Parathyroid adenoma (tissue), 2 donors: ENCODE results near the gene OXCT1.

Source experiments
- H2AFZ ChIP-seq: fragments of 300-600 bp; sonication (generic); one replicate; pipeline ENCODE4 v1.7.0; 2017; ENCODE audit warnings: antibody characterized with exemption, mild to moderate bottlenecking
- H3K27ac ChIP-seq: fragments of 300-600 bp; sonication (generic); one replicate; pipeline ENCODE4 v1.7.0; 2017
- H3K27me3 ChIP-seq: fragments of 300-600 bp; sonication (generic); one replicate; pipeline ENCODE4 v1.7.0; 2017; ENCODE audit warnings: low read length; ENCODE audit not compliant: control insufficient read depth, insufficient read depth
- H3K36me3 ChIP-seq: fragments of 300-600 bp; sonication (generic); one replicate; pipeline ENCODE4 v1.7.0; 2017; ENCODE audit warnings: low read length; ENCODE audit not compliant: control insufficient read depth, insufficient read depth
- H3K4me1 ChIP-seq: fragments of 300-600 bp; sonication (generic); one replicate; pipeline ENCODE4 v1.7.0; 2017; ENCODE audit warnings: control low read depth
- H3K4me2 ChIP-seq: fragments of 300-600 bp; sonication (generic); one replicate; pipeline ENCODE4 v1.7.0; 2017; ENCODE audit warnings: low read length
- H3K4me3 ChIP-seq: fragments of 300-600 bp; sonication (generic); one replicate; pipeline ENCODE4 v1.7.0; 2017; ENCODE audit warnings: low read depth, low read length
- H3K79me2 ChIP-seq: fragments of 300-600 bp; sonication (generic); one replicate; pipeline ENCODE4 v1.7.0; 2017; ENCODE audit warnings: control low read depth
- H3K9ac ChIP-seq: fragments of 300-600 bp; sonication (generic); one replicate; pipeline ENCODE4 v1.7.0; 2017; ENCODE audit warnings: mild to moderate bottlenecking
- H3K9me3 ChIP-seq: fragments of 300-600 bp; sonication (generic); one replicate; pipeline ENCODE4 v1.7.0; 2017; ENCODE audit warnings: low read length; ENCODE audit not compliant: control insufficient read depth
- TF ChIP-seq, protein P1 (sequence below): fragments of 300-600 bp; sonication (generic); IDR thresholded peaks from one replicate; pipeline ENCODE4 v1.7.0; 2017; ENCODE audit warnings: antibody characterized with exemption, mild to moderate bottlenecking
- donor health status: primary hyperparathyroidism.

OXCT1 gene

DNA sequence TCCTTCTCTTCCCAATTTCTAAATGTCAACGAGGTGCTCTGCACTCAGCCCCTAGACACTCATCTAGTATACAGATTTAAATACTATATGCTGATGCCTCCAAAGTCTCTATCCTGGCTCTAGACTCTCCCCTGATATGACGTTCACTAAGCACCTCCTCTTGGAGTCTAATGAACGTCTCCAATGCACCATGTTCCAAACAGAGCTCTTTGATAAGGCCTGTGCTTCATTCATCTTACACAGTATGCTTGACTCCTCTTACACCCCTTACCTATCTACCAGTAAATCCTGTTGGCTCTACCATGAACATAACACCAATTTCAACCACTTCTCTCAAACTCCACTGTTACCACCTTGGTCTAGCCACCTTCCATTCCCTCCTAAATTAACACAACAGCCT lies 25.7 kb downstream of the OXCT1 start:
- Histone ChIP-seq H3K9me3 (no peaks in the 10 kb centered on the region), H3K4me1 (no peaks in the 10 kb centered on the region), H3K27me3 (no peaks in the 10 kb centered on the region), H3K9ac (no peak overlapping the region), H3K4me3 (no peak overlapping the region), H3K4me2 (no peak overlapping the region), H3K79me2 (no peaks in the 10 kb centered on the region), H2AFZ (no peak overlapping the region), H3K36me3 (no peaks in the 10 kb centered on the region), H3K27ac (no peak overlapping the region)
- TF ChIP-seq, protein P1, sequence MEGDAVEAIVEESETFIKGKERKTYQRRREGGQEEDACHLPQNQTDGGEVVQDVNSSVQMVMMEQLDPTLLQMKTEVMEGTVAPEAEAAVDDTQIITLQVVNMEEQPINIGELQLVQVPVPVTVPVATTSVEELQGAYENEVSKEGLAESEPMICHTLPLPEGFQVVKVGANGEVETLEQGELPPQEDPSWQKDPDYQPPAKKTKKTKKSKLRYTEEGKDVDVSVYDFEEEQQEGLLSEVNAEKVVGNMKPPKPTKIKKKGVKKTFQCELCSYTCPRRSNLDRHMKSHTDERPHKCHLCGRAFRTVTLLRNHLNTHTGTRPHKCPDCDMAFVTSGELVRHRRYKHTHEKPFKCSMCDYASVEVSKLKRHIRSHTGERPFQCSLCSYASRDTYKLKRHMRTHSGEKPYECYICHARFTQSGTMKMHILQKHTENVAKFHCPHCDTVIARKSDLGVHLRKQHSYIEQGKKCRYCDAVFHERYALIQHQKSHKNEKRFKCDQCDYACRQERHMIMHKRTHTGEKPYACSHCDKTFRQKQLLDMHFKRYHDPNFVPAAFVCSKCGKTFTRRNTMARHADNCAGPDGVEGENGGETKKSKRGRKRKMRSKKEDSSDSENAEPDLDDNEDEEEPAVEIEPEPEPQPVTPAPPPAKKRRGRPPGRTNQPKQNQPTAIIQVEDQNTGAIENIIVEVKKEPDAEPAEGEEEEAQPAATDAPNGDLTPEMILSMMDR, result no peak

DNA sequence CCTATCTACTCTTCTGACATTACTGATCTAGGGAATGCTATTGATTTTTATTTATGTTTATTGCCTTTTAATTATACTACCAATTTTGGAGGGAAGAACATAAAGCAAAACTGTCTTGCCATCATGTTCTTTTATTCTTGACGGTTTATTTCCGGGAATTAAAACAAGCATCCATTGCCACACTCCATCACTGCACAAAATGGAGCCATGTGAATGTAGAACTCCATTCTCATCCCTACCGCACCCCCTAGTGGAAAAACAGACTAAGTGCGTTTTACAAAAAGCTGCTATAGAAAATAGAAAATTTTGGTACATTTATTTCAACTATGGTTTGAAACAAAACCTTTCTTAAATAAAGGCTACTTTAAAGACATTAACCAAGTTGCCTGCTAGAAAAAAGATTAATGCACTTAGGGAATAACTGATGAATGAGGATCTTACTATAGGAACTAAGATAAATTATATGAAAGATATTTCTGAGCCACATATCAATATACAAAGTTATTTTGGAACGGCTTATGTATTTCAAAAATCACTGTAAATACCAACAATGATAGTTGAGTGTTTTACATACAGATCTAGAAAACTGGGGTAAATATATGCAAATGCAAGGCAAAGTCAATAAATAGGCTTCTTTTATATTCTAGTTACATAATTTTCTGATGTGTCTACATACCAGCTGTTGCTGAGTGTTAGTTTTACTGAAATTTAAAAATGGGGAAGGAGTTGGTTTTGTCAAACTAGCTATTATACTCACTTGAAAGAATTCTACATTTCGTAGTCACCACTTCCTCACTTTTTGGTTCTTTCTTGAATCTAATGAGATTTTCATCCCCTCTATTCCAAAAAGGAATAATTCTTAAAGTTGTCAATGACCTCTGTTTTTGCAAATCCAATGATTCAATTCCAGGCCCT lies 26.5 kb downstream of the OXCT1 start:
- Histone ChIP-seq H3K27ac (no peak overlapping the region), H3K79me2 (no peaks in the 10 kb centered on the region), H3K4me3 (no peak overlapping the region), H3K9ac (no peak overlapping the region), H3K27me3 (no peaks in the 10 kb centered on the region), H3K9me3 (no peaks in the 10 kb centered on the region), H3K36me3 (no peaks in the 10 kb centered on the region), H3K4me2 (no peak overlapping the region), H3K4me1 (no peaks in the 10 kb centered on the region), H2AFZ (peak overlapping the region; percentile 45)
- TF ChIP-seq, protein P1, result peak; percentile 75

DNA sequence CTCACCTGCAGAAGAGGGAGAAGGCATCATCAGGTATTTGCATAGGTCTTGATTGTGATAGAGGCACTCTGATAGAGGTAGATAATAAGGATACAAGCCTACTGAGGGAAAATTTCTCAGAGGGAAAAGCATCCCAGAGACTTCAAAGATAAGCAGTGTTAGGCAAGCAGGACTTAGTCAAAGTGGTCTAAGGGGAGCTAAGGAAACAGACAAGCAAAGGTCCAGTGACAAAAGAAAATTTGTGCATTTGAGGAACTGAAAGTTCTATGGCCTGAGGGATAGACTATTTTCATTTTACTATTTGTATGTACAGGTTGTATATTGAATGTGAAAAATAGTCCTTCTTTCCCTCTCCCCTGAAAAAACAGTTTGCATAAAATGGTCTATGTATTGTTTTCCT lies 27.4 kb downstream of the OXCT1 start:
- H3K9me3 ChIP-seq, result no peaks in the 10 kb centered on the region
- H3K36me3 ChIP-seq, result no peaks in the 10 kb centered on the region
- no peaks in the 10 kb centered on the region for H3K27me3 ChIP-seq
- H2AFZ ChIP-seq, result no peak overlapping the region
- no peak overlapping the region for H3K4me3 ChIP-seq
- TF ChIP-seq, protein P1, result no peak
- H3K79me2 ChIP-seq, result no peaks in the 10 kb centered on the region
- no peaks in the 10 kb centered on the region for H3K4me1 ChIP-seq
- no peak overlapping the region for H3K27ac ChIP-seq
- no peak overlapping the region for H3K9ac ChIP-seq
- H3K4me2 ChIP-seq, result no peak overlapping the region

DNA sequence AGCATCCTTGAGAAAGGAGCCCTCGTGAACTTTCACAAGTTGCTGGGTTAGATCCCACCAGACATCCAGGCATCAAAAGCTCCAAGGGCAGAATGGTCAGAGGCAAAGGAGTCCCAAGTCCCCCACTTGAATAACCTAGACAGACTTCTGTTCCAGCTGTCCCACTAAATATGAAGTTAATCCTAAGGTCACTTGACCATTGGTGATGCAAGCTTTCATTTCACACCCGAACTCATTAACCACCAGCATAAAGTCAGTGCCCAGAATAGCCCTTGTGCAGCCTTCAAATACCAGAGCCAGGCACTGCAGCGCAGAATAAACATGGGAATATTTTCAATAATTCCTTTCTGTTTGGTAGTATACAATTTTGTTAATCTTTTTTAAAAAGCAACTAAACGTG lies 28.9 kb downstream of the OXCT1 start:
- Histone ChIP-seq H3K4me3 (no peak overlapping the region), H3K79me2 (no peaks in the 10 kb centered on the region), H2AFZ (no peak overlapping the region), H3K9me3 (no peaks in the 10 kb centered on the region), H3K9ac (no peak overlapping the region), H3K27me3 (no peaks in the 10 kb centered on the region), H3K27ac (no peak overlapping the region), H3K4me2 (no peak overlapping the region), H3K4me1 (no peaks in the 10 kb centered on the region), H3K36me3 (no peaks in the 10 kb centered on the region)
- TF ChIP-seq, protein P1, result no peak

DNA sequence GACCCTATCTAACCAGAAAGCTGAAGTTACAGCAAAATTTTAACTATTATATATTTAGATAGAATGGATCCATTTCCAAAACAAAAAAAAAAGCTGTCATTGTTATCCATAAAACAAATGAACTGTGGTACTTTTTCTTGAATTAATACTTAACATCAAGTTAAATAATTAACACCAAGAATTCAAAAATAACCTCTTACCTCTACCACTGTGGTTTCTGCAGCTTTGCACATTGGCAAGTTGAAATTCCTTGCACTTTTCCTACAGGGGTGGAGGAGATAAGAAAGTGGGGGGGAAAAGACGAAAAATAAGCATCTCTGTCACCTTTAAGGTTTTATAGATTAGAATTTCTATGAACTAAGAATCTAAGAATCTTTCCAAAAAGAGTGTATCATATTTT lies 30.0 kb downstream of the OXCT1 start:
- H2AFZ ChIP-seq, result no peak overlapping the region
- no peak overlapping the region for H3K9ac ChIP-seq
- H3K4me3 ChIP-seq, result no peak overlapping the region
- H3K27me3 ChIP-seq, result no peaks in the 10 kb centered on the region
- H3K79me2 ChIP-seq, result no peaks in the 10 kb centered on the region
- H3K4me1 ChIP-seq, result no peaks in the 10 kb centered on the region
- H3K9me3 ChIP-seq, result no peaks in the 10 kb centered on the region
- no peak overlapping the region for H3K27ac ChIP-seq
- TF ChIP-seq, protein P1, result no peak
- H3K36me3 ChIP-seq, result no peaks in the 10 kb centered on the region
- H3K4me2 ChIP-seq, result no peak overlapping the region
